CD4-positive, alpha-beta T cell treated with Interleukin-2 at 100 ng/mL for 4 hours (primary cell): Measurements from ENCODE around the gene HEPH.
"Not testable (repeated sequence)": the region's sequence is repeated elsewhere in the genome, so short reads cannot be mapped to it uniquely, and the experiment has no call there.

Experiments
- DNase-seq: peaks from one replicate; pipeline ENCODE4 v3.0.0-alpha.2; 2020; ENCODE audit warnings: low spot score

Gene HEPH

GRCh38 chrX:66203114-66203513, 39.1 kb downstream of the HEPH start:
- no peak for DNase-seq

- no peak for DNase-seq
Observed at GRCh38 chrX:66221856-66222255, 57.8 kb downstream of the HEPH start.

GRCh38 chrX:66232296-66232695, 68.2 kb downstream of the HEPH start:
- no peak for DNase-seq

GRCh38 chrX:66233209-66233608, 69.2 kb downstream of the HEPH start:
- no peak for DNase-seq

GRCh38 chrX:66233904-66234303, 69.9 kb downstream of the HEPH start:
- not testable (repeated sequence) for DNase-seq

GRCh38 chrX:66255359-66255967, 91.4 kb downstream of the HEPH start:
- no peak for DNase-seq

- no peak for DNase-seq
Observed at GRCh38 chrX:66262807-66263206, 98.8 kb downstream of the HEPH start.
